ENCODE measurements around the gene SLC9A8.

DNA sequence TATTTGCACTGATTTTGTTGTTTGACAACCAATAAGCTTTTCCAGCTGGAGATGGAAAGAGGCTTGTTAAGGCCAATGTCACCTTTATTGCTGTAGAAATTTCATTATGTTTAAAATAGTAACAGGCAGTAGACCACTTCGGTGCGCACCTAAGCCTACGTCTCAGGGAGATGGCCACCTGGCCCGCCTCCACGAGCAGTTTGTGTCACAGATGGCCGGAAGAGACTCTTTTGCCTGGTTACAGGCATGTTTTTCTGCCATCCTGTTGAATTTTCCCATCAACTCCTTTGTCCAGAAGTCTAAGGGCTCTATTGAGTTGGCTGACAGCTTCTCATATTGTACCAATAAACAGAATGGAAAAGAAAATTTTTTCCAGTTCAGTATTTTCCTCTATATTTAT, 51.0 kb downstream of the SLC9A8 start:
- TF ChIP-seq ZNF23 (tag by site-specific recombination; IDR thresholded peaks at IDR 0.05; ENCODE audit: borderline replicate concordance): no peak
- TF ChIP-seq, protein P1, sequence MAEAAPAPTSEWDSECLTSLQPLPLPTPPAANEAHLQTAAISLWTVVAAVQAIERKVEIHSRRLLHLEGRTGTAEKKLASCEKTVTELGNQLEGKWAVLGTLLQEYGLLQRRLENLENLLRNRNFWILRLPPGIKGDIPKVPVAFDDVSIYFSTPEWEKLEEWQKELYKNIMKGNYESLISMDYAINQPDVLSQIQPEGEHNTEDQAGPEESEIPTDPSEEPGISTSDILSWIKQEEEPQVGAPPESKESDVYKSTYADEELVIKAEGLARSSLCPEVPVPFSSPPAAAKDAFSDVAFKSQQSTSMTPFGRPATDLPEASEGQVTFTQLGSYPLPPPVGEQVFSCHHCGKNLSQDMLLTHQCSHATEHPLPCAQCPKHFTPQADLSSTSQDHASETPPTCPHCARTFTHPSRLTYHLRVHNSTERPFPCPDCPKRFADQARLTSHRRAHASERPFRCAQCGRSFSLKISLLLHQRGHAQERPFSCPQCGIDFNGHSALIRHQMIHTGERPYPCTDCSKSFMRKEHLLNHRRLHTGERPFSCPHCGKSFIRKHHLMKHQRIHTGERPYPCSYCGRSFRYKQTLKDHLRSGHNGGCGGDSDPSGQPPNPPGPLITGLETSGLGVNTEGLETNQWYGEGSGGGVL (tag by site-specific recombination; IDR thresholded peaks at IDR 0.05): no peak
- TF ChIP-seq, protein P2, sequence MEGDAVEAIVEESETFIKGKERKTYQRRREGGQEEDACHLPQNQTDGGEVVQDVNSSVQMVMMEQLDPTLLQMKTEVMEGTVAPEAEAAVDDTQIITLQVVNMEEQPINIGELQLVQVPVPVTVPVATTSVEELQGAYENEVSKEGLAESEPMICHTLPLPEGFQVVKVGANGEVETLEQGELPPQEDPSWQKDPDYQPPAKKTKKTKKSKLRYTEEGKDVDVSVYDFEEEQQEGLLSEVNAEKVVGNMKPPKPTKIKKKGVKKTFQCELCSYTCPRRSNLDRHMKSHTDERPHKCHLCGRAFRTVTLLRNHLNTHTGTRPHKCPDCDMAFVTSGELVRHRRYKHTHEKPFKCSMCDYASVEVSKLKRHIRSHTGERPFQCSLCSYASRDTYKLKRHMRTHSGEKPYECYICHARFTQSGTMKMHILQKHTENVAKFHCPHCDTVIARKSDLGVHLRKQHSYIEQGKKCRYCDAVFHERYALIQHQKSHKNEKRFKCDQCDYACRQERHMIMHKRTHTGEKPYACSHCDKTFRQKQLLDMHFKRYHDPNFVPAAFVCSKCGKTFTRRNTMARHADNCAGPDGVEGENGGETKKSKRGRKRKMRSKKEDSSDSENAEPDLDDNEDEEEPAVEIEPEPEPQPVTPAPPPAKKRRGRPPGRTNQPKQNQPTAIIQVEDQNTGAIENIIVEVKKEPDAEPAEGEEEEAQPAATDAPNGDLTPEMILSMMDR (tag by site-specific recombination; IDR thresholded peaks at IDR 0.05): no peak
- TF ChIP-seq ZXDB (tag by site-specific recombination; IDR thresholded peaks at IDR 0.05): no peak
- no peak for TF ChIP-seq KLF1 (tag by site-specific recombination; IDR thresholded peaks at IDR 0.05)
- no peak for TF ChIP-seq KLF9 (tag by site-specific recombination; IDR thresholded peaks at IDR 0.05; ENCODE audit: low read depth)
- TF ChIP-seq ZNF132 (tag by site-specific recombination; IDR thresholded peaks at IDR 0.05; ENCODE audit: borderline replicate concordance): no peak
- no peak for TF ChIP-seq YY1 (tag by site-specific recombination; IDR thresholded peaks at IDR 0.05)
- TF ChIP-seq ZNF501 (tag by site-specific recombination; IDR thresholded peaks at IDR 0.05): no peak
- TF ChIP-seq ZNF558 (tag by site-specific recombination; IDR thresholded peaks at IDR 0.05): no peak
- TF ChIP-seq, protein P3, sequence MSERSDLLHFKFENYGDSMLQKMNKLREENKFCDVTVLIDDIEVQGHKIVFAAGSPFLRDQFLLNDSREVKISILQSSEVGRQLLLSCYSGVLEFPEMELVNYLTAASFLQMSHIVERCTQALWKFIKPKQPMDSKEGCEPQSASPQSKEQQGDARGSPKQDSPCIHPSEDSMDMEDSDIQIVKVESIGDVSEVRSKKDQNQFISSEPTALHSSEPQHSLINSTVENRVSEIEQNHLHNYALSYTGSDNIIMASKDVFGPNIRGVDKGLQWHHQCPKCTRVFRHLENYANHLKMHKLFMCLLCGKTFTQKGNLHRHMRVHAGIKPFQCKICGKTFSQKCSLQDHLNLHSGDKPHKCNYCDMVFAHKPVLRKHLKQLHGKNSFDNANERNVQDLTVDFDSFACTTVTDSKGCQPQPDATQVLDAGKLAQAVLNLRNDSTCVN (tag by site-specific recombination; optimal IDR thresholded peaks at IDR 0.05): no peak
- TF ChIP-seq, protein P4, sequence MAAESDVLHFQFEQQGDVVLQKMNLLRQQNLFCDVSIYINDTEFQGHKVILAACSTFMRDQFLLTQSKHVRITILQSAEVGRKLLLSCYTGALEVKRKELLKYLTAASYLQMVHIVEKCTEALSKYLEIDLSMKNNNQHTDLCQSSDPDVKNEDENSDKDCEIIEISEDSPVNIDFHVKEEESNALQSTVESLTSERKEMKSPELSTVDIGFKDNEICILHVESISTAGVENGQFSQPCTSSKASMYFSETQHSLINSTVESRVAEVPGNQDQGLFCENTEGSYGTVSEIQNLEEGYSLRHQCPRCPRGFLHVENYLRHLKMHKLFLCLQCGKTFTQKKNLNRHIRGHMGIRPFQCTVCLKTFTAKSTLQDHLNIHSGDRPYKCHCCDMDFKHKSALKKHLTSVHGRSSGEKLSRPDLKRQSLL (tag by site-specific recombination; IDR thresholded peaks at IDR 0.05): no peak

Measured in HEK293 (cell line).